Measurements from ENCODE around the gene AKNA.

DNA sequence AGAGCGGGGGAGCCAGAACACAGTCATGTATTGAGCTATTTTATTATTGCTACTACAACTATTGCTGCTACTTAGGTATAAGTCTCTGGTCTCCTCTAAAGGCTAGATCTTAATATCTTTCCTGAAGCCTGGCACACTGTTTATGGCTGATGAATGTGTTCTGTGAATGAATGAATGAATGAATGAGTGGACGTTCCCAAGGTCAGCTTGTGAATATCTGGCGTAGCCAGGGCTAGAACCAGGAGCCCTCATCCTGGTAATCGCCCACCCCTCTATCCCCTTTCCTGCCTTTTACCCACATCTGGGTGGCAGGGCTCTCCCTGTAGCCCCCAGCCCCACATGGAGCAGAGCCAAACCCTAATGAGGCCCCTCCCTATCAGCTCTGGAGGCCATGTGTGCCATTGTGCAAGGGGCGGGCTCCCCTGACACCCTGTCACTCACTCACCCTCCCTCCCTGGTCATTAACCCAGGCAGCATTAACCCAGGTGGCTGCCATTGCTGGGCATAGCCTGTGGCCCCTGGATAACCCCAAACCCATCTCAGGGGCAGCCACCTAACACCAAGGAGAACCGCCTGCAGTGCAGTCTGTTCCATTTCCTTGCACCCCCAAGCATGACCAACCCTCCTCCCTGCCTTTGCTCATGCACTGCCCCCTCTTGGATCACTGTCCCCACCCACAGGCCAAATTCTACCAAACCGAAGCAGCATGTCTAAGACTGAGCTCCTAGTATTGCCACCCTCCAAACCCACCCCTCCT, 2.0 kb upstream of the AKNA start:
- TF ChIP-seq, protein P1, sequence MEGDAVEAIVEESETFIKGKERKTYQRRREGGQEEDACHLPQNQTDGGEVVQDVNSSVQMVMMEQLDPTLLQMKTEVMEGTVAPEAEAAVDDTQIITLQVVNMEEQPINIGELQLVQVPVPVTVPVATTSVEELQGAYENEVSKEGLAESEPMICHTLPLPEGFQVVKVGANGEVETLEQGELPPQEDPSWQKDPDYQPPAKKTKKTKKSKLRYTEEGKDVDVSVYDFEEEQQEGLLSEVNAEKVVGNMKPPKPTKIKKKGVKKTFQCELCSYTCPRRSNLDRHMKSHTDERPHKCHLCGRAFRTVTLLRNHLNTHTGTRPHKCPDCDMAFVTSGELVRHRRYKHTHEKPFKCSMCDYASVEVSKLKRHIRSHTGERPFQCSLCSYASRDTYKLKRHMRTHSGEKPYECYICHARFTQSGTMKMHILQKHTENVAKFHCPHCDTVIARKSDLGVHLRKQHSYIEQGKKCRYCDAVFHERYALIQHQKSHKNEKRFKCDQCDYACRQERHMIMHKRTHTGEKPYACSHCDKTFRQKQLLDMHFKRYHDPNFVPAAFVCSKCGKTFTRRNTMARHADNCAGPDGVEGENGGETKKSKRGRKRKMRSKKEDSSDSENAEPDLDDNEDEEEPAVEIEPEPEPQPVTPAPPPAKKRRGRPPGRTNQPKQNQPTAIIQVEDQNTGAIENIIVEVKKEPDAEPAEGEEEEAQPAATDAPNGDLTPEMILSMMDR (IDR thresholded peaks at IDR 0.05; ENCODE audit: low read length): no peak
- TF ChIP-seq EZH2 (optimal IDR thresholded peaks at IDR 0.05; ENCODE audit: low read depth, low read length) (no peak), EZH2phosphoT487 (IDR thresholded peaks at IDR 0.05; ENCODE audit: low read length) (no peak)
